Upper lobe of left lung (tissue), 6 donors: Measurements from ENCODE around the gene SRI. TPM values are rescaled to one million over a fixed set of nuclear protein-coding genes. Genes with fewer than 3 reads are reported as not detected.
A peak's percentile ranks its signal among the peaks of the same experiment; 100 is the strongest.

Experiments
- ATAC-seq, 2 donors: fragments of 200-7000 bp; cut with Tn5 transposase; one replicate each; pipeline ENCODE4 v1.9.1; 2022; ENCODE audit warnings: mild to moderate bottlenecking in 2 of 2, moderate library complexity in 2 of 2; ENCODE audit not compliant: low FRiP score in 2 of 2
- DNase-seq, 2 donors: peaks; one replicate each; pipeline ENCODE4 v3.0.0-alpha.2; 2019 to 2020
- H3K27ac ChIP-seq, 4 donors: fragments of 200-600 bp; sonication (generic); one replicate each; pipeline ENCODE4 v1.5.1; 2016 to 2019
- H3K27me3 ChIP-seq, 4 donors: fragments of 200-600 bp; sonication (generic); one replicate each; pipeline ENCODE4 v1.5.1; 2017 to 2019
- H3K36me3 ChIP-seq, 4 donors: fragments of 200-600 bp; sonication (generic); one replicate each; pipeline ENCODE4 v1.5.1; 2016 to 2019
- H3K4me1 ChIP-seq, 4 donors: fragments of 200-600 bp; sonication (generic); one replicate each; pipeline ENCODE4 v1.5.1; 2018 to 2019
- H3K4me3 ChIP-seq, 4 donors: fragments of 200-600 bp; sonication (generic); one replicate each; pipeline ENCODE4 v1.5.1; 2017 to 2019; ENCODE audit warnings: mild to moderate bottlenecking in 2 of 4, moderate library complexity in 1 of 4
- H3K9me3 ChIP-seq, 4 donors: fragments of 200-600 bp; sonication (generic); one replicate each; pipeline ENCODE4 v1.5.1; 2018 to 2019
- CTCF ChIP-seq, 6 experiments: fragments of 450-650 bp in 4 of 6; fragments of 200-600 bp in 2 of 6; sonication (generic) in 2 of 6; IDR thresholded peaks; one replicate each; pipeline ENCODE4 v1.5.1; 2016 to 2019; ENCODE audit warnings: antibody characterized with exemption in 6 of 6
- EP300 ChIP-seq, 4 donors: sonication (generic); formaldehyde crosslinking; IDR thresholded peaks; one replicate each; pipeline ENCODE4 v1.5.1; 2017; ENCODE audit warnings: antibody characterized with exemption in 4 of 4, control low read depth in 2 of 4
- POLR2A ChIP-seq, 4 donors: fragments of 450-650 bp; IDR thresholded peaks; one replicate each; pipeline ENCODE4 v1.5.1; 2016 to 2017; ENCODE audit warnings: antibody characterized with exemption in 4 of 4, mild to moderate bottlenecking in 2 of 4
- POLR2AphosphoS5 ChIP-seq, 2 donors: sonication (generic); formaldehyde crosslinking; IDR thresholded peaks; one replicate each; pipeline ENCODE4 v1.5.1; 2017; ENCODE audit warnings: antibody characterized with exemption in 2 of 2
- WGBS, 2 donors: methylation state at CpG; one replicate each; pipeline ENCODE4 v1.1.5; 2017 to 2018; 5-methylcytosine and 5-hydroxymethylcytosine counted together
- total RNA-seq, 6 donors: library from RNA; depleted of rRNA in 4 of 6; stranded (reverse); fragments of >200 nt in 4 of 6; gene quantifications; one replicate each; pipeline versions ENCODE4 v1.1.0 to v1.2.1, GENCODE V29; 2016 to 2021
- donor health status: DM: no; HTN: no; CAD: no; lungs with moderate emphysema.
- donor health status: DM: no; HTN: yes; CAD: no; lungs with severe emphysema.

Gene SRI
- total RNA-seq, 6 donors from 2014 or later: 20.0 to 120 (median 91.8) TPM

GRCh38 chr7:88226886-88227516, 7.2 kb upstream of the SRI start:
- H3K27me3 ChIP-seq: no peaks in the 10 kb centered on the region
- H3K27ac ChIP-seq: peak overlapping the region in 1 of 4 donors; percentile 40
- no peaks in the 10 kb centered on the region for H3K36me3 ChIP-seq
- no peaks in the 10 kb centered on the region for H3K9me3 ChIP-seq
- DNase-seq (peak in 1 of 2 donors; percentile 84), ATAC-seq (peak; percentile 82 to 84)
- WGBS, 2 donors: 62 to 77% methylated on average over 6 of the region's 6 CpGs
- H3K4me3 ChIP-seq: no peak overlapping the region
- TF ChIP-seq POLR2AphosphoS5 (IDR thresholded peaks at IDR 0.05): no peak
- no peak for TF ChIP-seq EP300 (IDR thresholded peaks at IDR 0.05)
- no peak for TF ChIP-seq CTCF (IDR thresholded peaks at IDR 0.05)
- no peak for TF ChIP-seq POLR2A (IDR thresholded peaks at IDR 0.05)
- peaks cover 0 to 11% (median 1%) of the 10 kb centered on the region in 4 donors for H3K4me1 ChIP-seq

- no peak for TF ChIP-seq EP300 (IDR thresholded peaks at IDR 0.05)
- TF ChIP-seq POLR2AphosphoS5 (IDR thresholded peaks at IDR 0.05): no peak
- TF ChIP-seq CTCF (IDR thresholded peaks at IDR 0.05): no peak
- no peak for TF ChIP-seq POLR2A (IDR thresholded peaks at IDR 0.05)
- DNase-seq (no peak), ATAC-seq (no peak)
- no peaks in the 10 kb centered on the region for H3K27me3 ChIP-seq
- H3K9me3 ChIP-seq: no peaks in the 10 kb centered on the region
- 83 to 92% methylated on average over 4 of the region's 4 CpGs for WGBS, 2 donors
- H3K4me1 ChIP-seq: peaks cover under 1 to 11% (median 3%) of the 10 kb centered on the region in 4 donors
- no peak overlapping the region for H3K27ac ChIP-seq
- no peak overlapping the region for H3K4me3 ChIP-seq
- no peaks in the 10 kb centered on the region for H3K36me3 ChIP-seq
These were observed 6.4 kb upstream of the SRI start for GRCh38 chr7:88226201-88226600.

GRCh38 chr7:88224601-88225275, 4.9 kb upstream of the SRI start:
- Histone ChIP-seq H3K9me3 (no peaks in the 10 kb centered on the region), H3K4me3 (no peak overlapping the region), H3K4me1 (peaks cover 7 to 11% (median 9%) of the 10 kb centered on the region in 4 donors), H3K27ac (no peak overlapping the region), H3K27me3 (no peaks in the 10 kb centered on the region), H3K36me3 (no peaks in the 10 kb centered on the region)
- TF ChIP-seq EP300 (IDR thresholded peaks at IDR 0.05) (no peak), POLR2AphosphoS5 (IDR thresholded peaks at IDR 0.05) (no peak), POLR2A (IDR thresholded peaks at IDR 0.05) (no peak), CTCF (IDR thresholded peaks at IDR 0.05) (no peak)
- DNase-seq (no peak), ATAC-seq (no peak)
- 43 to 44% methylated on average over 2 of the region's 2 CpGs for WGBS, 2 donors

GRCh38 chr7:88223265-88223664, 3.4 kb upstream of the SRI start:
- TF ChIP-seq CTCF (IDR thresholded peaks at IDR 0.05): no peak
- TF ChIP-seq POLR2AphosphoS5 (IDR thresholded peaks at IDR 0.05): no peak
- TF ChIP-seq POLR2A (IDR thresholded peaks at IDR 0.05): no peak
- no peak for TF ChIP-seq EP300 (IDR thresholded peaks at IDR 0.05)
- peaks cover 12 to 19% (median 14%) of the 10 kb centered on the region in 4 donors for H3K4me1 ChIP-seq
- DNase-seq (no peak), ATAC-seq (no peak)
- H3K36me3 ChIP-seq: no peaks in the 10 kb centered on the region
- H3K9me3 ChIP-seq: no peaks in the 10 kb centered on the region
- H3K27me3 ChIP-seq: no peaks in the 10 kb centered on the region
- no peak overlapping the region for H3K27ac ChIP-seq
- WGBS, 2 donors: 98 to 100% methylated on average over 2 of the region's 2 CpGs
- no peak overlapping the region for H3K4me3 ChIP-seq
